IPS DF 6.9 (cell line): ENCODE results near the gene CRACR2B.

ENCODE experiments used
- DNase-seq: peaks from one replicate; pipeline ENCODE4 v3.0.0-alpha.2; 2013; ENCODE audit warnings: low read depth, low spot score
- H3K27ac ChIP-seq: one replicate; pipeline ENCODE4 v1.5.1; 2013; ENCODE audit warnings: low read length, control low read depth
- H3K27me3 ChIP-seq: 2 replicates; pipeline ENCODE4 v1.6.1; 2013; ENCODE audit warnings: mild to moderate bottlenecking, low read length; ENCODE audit not compliant: control insufficient read depth, insufficient read depth
- H3K36me3 ChIP-seq: 2 replicates; pipeline ENCODE4 v1.6.1; 2013; ENCODE audit warnings: low read length; ENCODE audit not compliant: control insufficient read depth, insufficient read depth
- H3K4me1 ChIP-seq: 2 replicates; pipeline ENCODE4 v1.6.1; 2013; ENCODE audit warnings: low read length; ENCODE audit not compliant: control insufficient read depth, insufficient read depth
- H3K4me3 ChIP-seq: 2 replicates; pipeline ENCODE4 v1.5.1; 2013; ENCODE audit warnings: mild to moderate bottlenecking, low read length
- H3K9me3 ChIP-seq: 2 replicates; pipeline ENCODE4 v1.6.1; 2013; ENCODE audit warnings: low read length, inconsistent platforms; ENCODE audit not compliant: control insufficient read depth, insufficient read depth
- WGBS: extraction: QIAGEN DNeasy Blood & Tissue Kit; methylation state at CpG from one replicate; pipeline ENCODE4 v1.1.7; 2013; ENCODE audit warnings: mixed read lengths, missing lambda C conversion rate; ENCODE audit not compliant: insufficient read length, insufficient coverage; 5-methylcytosine and 5-hydroxymethylcytosine counted together

Gene CRACR2B

DNA sequence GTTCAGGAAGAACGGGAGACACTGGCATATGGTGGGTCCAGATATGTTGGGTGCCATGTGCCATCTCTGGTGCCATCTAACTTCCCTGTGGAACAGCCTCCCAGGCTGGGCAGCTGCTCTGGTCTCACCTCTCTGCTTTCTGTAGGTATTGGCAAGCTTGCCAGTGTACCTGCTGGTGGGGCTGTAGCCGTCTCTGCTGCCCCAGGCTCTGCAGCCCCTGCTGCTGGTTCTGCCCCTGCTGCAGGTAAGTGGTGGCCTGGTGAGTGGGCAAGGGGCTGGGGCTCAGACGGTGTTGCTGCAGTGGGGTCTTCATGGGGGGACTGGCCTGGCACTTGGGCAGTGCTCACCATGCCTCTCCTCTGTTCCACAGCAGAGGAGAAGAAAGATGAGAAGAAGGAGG lies 15.3 kb upstream of the CRACR2B start:
- Histone ChIP-seq H3K27ac (no peak overlapping the region), H3K4me3 (no peak overlapping the region), H3K36me3 (peaks cover 24% of the 10 kb centered on the region), H3K27me3 (no peaks in the 10 kb centered on the region), H3K9me3 (no peaks in the 10 kb centered on the region), H3K4me1 (no peaks in the 10 kb centered on the region)
- no CpG with 5 or more reads among the region's 3 CpGs for WGBS
- no peak for DNase-seq

DNA sequence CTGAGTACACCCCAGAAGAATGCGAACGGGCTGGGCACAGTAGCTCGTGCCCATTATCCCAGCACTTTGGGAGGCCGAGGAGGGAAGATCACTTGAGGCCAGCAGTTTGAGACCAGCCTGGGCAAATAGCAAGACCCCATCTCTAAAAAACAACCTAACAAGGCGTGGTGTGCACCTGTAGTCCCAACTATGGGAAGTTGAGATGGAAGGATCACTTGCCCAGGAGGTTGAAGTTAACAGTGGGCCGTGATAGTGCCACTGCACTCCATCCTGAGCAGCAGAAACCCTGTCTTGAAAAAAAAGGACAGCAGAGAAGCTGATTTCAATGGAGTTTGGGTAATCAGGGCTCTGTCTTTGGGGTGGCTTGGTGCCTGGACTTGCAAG lies 14.7 kb upstream of the CRACR2B start:
- H3K9me3 ChIP-seq, result no peaks in the 10 kb centered on the region
- H3K4me3 ChIP-seq, result no peak overlapping the region
- peaks cover 24% of the 10 kb centered on the region for H3K36me3 ChIP-seq
- no peak for DNase-seq
- no peaks in the 10 kb centered on the region for H3K4me1 ChIP-seq
- no peaks in the 10 kb centered on the region for H3K27me3 ChIP-seq
- WGBS, result no CpG with 5 or more reads among the region's 6 CpGs
- no peak overlapping the region for H3K27ac ChIP-seq

DNA sequence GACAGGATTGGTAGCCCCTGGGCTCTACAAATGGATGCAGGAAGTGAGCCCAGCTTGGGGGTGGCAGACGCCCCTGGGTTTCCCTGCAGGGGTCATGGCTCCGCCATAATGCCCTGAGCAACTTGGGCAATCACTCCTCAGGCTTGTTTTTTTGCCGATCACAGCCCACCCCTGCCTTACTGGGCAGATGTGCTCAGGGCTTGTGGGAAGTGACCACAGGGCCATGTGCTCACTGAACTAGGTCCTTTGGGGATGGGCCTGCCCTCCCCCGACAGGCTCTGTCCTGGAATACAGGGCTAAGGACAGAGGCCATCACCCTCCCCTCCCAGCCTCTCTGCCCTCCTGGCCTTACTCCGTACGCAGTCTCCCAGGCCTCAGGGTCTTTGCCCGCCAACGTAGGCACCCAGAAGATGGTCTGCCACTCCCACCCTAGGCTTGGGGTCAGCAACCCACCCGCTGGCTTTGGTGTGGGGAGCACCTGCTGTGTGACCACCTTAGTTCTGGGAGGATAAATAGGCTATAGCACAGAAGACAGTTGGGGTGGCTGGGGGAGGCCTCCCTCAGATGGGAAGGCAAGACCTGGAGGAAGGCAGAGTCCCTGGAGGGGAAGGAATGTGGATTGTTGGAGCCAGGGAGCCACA lies 14.1 kb upstream of the CRACR2B start:
- no CpG with 5 or more reads among the region's 9 CpGs for WGBS
- Histone ChIP-seq H3K27ac (no peak overlapping the region), H3K27me3 (no peaks in the 10 kb centered on the region), H3K9me3 (no peaks in the 10 kb centered on the region), H3K36me3 (peaks cover 24% of the 10 kb centered on the region), H3K4me1 (0 out of 2 replicates have a peak, but pooled peaks cover 2% of the 10 kb centered on the region), H3K4me3 (no peak overlapping the region)
- no peak for DNase-seq

DNA sequence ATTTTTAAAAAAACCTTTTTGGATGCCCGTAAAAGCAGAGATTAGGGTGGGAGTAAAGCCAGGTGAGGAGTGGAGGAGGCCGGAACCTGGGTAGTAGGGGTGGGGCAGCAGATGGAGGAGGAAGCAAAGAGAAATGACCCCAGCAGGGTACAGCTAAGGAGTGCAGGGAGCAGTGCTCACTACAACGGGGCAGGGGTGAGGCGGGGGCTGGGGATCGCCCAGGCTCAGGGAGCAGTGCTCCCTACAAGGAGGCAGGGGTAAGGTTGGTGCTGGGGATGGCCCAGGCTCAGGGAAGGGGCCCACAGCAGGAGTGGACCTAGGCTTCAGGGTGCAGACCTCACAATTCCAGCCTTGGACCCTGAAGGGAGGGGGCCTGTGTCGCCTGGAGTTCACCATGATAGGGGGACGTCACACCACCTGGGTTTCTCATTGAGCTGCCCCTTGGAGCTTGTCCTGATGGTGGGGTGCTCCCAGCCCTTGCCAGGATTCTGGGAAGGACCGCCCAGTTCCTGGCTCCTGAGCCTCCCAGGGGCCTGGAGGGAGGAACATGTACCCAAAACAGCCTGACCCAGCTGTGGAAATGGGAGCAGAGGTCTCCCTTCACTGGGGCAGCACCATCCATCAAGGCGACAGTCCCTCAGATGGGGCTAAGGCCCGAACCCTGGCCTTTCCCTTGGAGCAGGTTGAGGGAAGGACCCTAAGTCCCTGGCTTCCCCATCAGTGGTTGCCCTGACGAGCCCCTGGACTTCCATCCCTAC lies 11.9 kb upstream of the CRACR2B start:
- Histone ChIP-seq H3K9me3 (no peaks in the 10 kb centered on the region), H3K4me1 (peaks cover 3% of the 10 kb centered on the region; the same call in 1 of the 2 replicates), H3K36me3 (peaks cover 25% of the 10 kb centered on the region), H3K4me3 (no peak overlapping the region), H3K27me3 (no peaks in the 10 kb centered on the region), H3K27ac (no peak overlapping the region)
- WGBS, result no CpG with 5 or more reads among the region's 11 CpGs
- no peak for DNase-seq

DNA sequence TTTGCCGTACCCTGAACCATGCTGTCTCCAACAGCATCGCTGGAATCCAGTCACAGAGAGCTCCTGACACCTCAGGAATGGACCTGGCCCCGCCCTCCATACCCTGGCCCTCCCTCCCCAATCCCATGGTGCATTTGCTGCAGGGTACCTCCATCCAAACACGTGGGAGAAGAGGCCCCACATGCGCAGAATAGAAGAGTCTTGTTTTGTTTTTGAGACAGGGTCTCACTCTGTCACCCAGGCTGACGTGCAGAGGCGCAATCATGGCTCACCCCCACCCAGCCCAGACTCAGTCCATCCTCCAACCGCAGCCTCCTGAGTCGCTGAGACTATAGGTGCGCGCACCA lies 11.3 kb upstream of the CRACR2B start:
- Histone ChIP-seq H3K27me3 (no peaks in the 10 kb centered on the region), H3K36me3 (peaks cover 23% of the 10 kb centered on the region), H3K4me3 (no peak overlapping the region), H3K4me1 (peaks cover 3% of the 10 kb centered on the region; the same call in 1 of the 2 replicates), H3K9me3 (no peaks in the 10 kb centered on the region), H3K27ac (no peak overlapping the region)
- DNase-seq, result no peak
- WGBS, result no CpG with 5 or more reads among the region's 11 CpGs

DNA sequence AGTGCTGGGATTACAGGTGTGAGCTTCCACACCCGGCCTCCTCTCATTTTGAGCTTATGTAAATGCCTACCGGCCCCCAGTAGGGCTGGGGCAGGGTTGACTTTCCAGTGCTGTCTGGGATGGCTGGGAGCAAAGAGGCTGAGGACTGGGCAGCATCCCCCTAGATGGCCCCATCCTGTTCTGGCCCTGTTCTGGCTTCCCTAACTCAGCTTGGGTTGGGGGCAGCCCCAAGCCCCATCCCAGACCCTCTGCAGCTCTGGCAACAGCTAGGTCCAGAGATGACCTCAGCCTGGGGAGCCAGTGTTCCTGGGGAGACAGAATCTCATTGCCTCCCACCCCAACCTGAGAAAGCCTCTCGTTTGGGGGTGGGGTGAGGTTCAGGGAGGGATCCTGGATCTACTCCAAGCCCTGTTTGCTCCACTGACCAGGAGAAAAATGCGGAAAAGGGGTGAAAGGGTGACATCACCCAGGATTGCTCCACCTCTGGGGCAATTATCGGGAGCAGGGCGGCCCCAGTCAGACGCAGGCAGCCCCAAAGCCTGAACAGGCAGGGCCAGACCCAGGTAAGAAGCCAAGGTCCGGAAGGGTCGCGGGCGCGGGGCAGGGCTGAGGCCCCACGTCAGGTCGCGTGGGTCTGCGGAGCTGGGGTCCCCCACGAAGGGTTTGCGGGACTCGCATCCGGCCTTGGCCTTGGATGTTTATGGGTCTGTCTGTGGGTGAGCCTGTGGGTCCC lies 9.2 kb upstream of the CRACR2B start, which contains the start of gene PNPLA2:
TSS of gene PNPLA2 (plus strand) at position 519 of the 733 bp plus-strand sequence. CDS start 805 bp downstream, outside the sequence.
- Histone ChIP-seq H3K27ac (no peak within 1 kb of the TSS), H3K9me3 (no peaks in the 10 kb centered on the region), H3K4me3 (peak within 1 kb of the TSS; percentile 83), H3K27me3 (no peaks in the 10 kb centered on the region), H3K36me3 (peaks cover 4% of the 10 kb centered on the region; the same call in 1 of the 2 replicates), H3K4me1 (peaks cover 3% of the 10 kb centered on the region; the same call in 1 of the 2 replicates)
- no peak for DNase-seq
- WGBS, result no CpG with 5 or more reads among the region's 20 CpGs

DNA sequence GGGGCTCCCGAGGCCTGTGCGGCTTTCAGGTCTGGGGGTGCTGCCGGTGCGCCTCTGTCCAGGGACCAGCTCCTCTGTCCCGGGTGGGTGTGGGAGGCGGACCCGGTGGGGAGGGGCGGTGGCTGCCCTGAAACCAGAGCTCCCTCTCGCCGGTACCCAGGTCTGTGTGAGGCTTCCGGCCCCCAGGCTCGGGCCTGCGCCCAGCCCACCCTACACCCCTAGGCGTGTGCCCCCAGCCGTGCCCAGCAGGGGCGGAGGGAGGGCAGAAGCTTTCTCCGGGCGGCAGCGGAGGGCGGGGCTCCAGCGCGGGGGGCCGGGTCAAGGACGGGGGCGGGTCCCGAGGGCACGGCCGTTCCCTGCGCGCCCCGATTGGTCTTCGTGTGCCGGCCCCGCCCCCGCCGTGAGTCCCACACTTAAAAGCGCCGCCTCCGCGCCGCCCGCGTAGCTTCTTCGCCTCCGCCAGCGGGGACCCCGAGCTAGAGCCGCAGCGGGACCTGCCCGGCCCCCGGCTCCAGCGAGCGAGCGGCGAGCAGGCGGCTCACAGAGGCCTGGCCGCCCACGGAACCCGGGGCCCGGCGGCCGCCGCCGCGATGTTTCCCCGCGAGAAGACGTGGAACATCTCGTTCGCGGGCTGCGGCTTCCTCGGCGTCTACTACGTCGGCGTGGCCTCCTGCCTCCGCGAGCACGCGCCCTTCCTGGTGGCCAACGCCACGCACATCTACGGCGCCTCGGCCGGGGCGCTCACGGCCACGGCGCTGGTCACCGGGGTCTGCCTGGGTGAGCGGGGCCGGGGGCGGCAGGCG lies 8.4 kb upstream of the CRACR2B start:
- Histone ChIP-seq H3K4me1 (peaks cover 3% of the 10 kb centered on the region; the same call in 1 of the 2 replicates), H3K9me3 (no peaks in the 10 kb centered on the region), H3K4me3 (peak overlapping the region; percentile 83), H3K27ac (no peak overlapping the region), H3K36me3 (peaks cover 9% of the 10 kb centered on the region; the same call in 1 of the 2 replicates), H3K27me3 (no peaks in the 10 kb centered on the region)
- no CpG with 5 or more reads among the region's 96 CpGs for WGBS
- DNase-seq, result no peak

DNA sequence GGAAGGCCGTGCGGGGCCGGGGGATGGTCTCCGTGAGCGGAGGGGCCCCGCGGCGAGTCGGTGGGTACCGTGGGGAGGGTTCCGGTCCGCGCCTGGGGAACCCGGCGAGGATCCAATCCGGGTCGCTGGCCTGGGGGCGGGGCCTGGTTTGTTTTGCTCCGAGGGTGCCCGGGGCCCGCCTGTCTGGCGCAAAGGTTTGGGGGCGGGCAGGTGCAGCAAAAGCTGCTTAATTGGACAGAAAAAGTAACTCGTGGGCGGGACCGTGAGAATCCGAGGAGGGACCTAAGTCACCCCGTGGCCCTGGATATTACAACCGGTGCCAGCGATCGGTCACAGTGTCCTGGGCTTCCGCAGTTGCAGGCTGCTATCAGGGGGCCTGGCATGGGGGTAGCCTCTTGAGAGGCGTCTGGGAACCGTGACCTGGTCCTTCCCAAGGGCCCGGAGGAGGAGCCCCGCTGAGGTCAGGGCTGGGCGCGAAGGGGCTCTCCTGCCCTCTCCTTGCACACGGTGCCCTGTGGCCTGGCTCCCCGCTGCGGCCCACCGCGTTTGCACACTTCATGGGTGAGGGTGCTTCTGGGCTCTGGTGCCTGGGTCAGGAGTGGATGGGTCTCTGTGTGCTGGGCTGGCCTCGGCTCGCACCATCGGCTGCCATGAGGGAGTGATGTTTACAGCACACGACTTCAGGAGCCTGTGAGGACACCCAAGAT lies 7.6 kb upstream of the CRACR2B start:
- WGBS, result no CpG with 5 or more reads among the region's 47 CpGs
- Histone ChIP-seq H3K27ac (no peak overlapping the region), H3K4me3 (peak overlapping the region; percentile 83; the same call in 1 of the 2 replicates), H3K9me3 (no peaks in the 10 kb centered on the region), H3K4me1 (peaks cover 3% of the 10 kb centered on the region; the same call in 1 of the 2 replicates), H3K27me3 (no peaks in the 10 kb centered on the region), H3K36me3 (peaks cover 11% of the 10 kb centered on the region; the same call in 1 of the 2 replicates)
- no peak for DNase-seq

DNA sequence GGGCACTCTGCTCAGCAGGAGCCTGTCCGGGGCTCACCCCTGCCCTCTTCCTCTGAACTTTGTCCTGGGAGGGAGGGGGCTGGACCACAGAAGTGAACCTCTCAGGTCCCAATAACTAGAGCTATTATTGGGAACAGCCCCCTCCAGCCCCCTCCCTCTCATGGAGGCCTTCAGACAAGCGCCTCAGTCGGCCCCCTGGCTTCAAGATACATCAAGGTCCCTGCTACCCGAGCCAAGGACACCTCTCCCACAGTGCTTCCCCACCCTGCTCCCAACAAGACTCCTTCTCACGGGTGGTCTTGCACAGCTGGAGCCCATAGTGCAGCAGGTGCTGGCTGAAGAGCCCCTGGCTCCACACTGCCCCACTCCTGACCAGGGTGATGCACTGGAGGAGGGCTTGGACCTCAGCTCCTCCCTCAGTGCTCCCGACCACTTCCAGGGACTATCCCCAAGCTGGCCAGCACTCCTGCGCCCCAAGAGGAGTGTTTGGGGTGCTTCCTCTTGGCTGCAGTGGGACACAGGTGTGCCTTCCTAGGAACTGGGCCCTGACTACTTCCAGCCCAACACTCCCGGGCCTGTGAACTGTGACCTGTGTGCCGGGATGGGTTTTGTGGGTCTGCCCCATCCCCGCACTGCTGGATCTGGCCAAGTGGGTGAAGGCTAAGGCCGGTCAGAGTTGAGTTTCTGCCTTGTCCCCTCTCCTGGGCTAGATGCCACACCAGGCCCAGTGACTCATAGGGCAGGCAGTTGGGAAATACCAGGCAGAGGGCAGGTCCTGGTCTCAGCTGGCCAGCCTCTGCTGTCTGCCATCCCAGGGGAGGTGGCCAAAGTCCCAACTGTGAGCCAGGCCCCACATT lies 6.8 kb upstream of the CRACR2B start:
- Histone ChIP-seq H3K36me3 (peaks cover 11% of the 10 kb centered on the region; the same call in 1 of the 2 replicates), H3K4me3 (no peak overlapping the region), H3K4me1 (peaks cover 3% of the 10 kb centered on the region; the same call in 1 of the 2 replicates), H3K9me3 (no peaks in the 10 kb centered on the region), H3K27ac (no peak overlapping the region), H3K27me3 (no peaks in the 10 kb centered on the region)
- DNase-seq, result no peak
- WGBS, result no CpG with 5 or more reads among the region's 11 CpGs
